ENCODE measurements around the gene CFAP20DC. TPM values are rescaled to one million over a fixed set of nuclear protein-coding genes. Genes with fewer than 3 reads are reported as not detected.
"Not testable (repeated sequence)": the region's sequence is repeated elsewhere in the genome, so short reads cannot be mapped to it uniquely, and the experiment has no call there.

The CFAP20DC gene
- total RNA-seq, 1 donor: 7.3 TPM

DNA sequence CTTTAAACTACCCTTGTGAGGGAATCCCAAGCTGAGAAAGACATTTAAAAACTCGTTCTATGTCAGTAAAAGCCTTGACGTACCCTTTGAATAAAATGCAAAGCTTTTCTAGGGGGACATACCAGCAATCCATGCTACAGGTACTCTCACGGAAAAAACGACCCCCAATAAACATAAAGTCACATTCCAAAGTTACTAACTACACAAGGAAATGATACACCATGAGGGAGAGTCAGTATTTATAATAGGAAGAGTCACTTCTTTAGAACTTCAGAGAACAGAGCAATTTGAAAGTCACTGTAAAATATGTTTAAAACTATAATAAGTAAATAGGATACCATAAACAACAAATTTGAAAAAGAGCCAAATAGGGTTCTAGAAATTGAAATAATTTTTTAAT, 63.2 kb downstream of the CFAP20DC start:
- TF ChIP-seq, protein P1, sequence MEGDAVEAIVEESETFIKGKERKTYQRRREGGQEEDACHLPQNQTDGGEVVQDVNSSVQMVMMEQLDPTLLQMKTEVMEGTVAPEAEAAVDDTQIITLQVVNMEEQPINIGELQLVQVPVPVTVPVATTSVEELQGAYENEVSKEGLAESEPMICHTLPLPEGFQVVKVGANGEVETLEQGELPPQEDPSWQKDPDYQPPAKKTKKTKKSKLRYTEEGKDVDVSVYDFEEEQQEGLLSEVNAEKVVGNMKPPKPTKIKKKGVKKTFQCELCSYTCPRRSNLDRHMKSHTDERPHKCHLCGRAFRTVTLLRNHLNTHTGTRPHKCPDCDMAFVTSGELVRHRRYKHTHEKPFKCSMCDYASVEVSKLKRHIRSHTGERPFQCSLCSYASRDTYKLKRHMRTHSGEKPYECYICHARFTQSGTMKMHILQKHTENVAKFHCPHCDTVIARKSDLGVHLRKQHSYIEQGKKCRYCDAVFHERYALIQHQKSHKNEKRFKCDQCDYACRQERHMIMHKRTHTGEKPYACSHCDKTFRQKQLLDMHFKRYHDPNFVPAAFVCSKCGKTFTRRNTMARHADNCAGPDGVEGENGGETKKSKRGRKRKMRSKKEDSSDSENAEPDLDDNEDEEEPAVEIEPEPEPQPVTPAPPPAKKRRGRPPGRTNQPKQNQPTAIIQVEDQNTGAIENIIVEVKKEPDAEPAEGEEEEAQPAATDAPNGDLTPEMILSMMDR (IDR thresholded peaks at IDR 0.05; ENCODE audit: insufficient read depth, low read length): no peak
- no peak for DNase-seq (ENCODE audit: low read depth)

DNA sequence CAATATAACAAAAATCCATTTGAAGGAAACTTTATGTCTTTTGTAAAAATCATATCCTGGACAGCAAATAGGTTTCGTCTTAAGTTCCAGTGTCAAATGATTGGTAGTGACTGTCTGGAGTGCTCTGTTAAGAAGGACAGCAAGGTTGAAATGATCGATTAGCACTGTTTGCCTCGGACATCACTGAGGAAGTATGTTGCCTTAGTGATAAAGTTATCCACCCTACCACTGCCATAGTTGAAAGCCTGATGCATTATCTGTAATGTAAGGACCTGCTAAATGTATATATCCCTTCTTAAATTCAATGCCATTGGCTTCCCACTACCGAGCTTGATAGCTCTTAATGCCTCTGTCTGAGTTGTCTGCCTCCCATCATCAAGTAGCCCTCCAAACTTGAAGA, 70.0 kb downstream of the CFAP20DC start:
- TF ChIP-seq, protein P1 (IDR thresholded peaks at IDR 0.05; ENCODE audit: insufficient read depth, low read length): no peak
- H3K4me3 ChIP-seq (ENCODE audit: low read depth, low read length): no peak overlapping the region
- no peak for DNase-seq (ENCODE audit: low read depth)

More for the DNA sequence above, 63.2 kb downstream of the CFAP20DC start:
- no peak overlapping the region for H3K4me3 ChIP-seq (ENCODE audit: low read depth, low read length)

DNA sequence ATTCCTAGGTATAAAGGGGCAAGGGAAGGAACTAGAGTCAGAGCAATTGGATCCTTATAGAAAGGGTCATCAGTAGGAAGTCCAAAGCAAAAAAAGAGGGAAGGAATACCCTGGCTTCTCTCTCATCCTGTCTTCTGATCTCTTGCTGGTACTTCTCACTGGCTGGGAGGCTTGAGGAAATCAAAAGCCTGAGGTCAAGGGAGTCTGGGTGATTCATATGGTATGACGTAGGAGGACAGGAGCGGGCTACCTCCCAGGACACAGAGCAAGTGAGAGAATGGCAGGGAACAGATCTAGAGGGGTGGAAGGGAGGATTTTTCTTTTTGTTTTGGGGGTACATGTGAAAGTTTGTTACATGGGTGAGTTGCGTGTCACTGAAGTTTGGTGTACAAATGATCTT, 76.0 kb downstream of the CFAP20DC start:
- no peak overlapping the region for H3K4me3 ChIP-seq (ENCODE audit: low read depth, low read length)
- TF ChIP-seq, protein P1 (IDR thresholded peaks at IDR 0.05; ENCODE audit: insufficient read depth, low read length): no peak
- no peak for DNase-seq (ENCODE audit: low read depth)

DNA sequence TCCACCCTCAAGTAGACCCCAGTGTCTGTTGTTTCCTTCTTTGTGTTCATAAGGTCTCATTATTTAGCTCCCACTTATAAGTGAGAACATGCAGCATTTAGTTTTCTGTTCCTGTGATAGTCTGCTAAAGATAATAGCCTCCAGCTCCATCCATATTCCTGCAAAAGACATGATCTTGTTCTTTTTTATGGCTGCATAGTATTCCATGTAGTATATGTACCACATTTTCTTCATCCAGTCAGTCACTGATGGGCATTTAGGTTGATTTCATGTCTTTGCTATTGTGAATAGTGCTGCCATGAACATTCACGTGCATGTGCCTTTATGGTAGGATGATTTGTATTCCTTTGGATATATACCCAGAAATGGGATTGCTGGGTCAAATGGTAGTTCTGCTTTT, 82.0 kb downstream of the CFAP20DC start:
- not testable (repeated sequence) for H3K4me3 ChIP-seq (ENCODE audit: low read depth, low read length); DNase-seq (ENCODE audit: low read depth)

DNA sequence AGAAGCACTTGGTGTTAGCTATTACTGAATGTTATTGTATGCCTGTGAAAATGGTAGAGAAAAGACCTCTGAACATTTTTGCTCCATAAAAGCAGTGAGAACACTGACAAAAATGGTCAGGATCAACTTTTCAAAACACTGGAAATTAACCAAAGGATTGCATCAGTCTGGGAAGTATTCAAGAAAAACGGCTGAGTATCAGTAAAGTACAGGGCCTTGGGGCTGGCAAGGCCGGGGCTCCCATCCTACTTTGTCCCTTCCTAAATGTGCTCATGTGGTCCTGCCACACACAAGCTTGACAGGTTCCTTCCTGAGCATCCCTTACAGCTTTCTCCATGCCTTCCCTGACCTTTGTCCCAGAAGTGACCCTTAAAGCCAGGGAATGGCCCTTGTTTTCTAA, 84.0 kb downstream of the CFAP20DC start:
- peak; percentile 80 for DNase-seq (ENCODE audit: low read depth)

DNA sequence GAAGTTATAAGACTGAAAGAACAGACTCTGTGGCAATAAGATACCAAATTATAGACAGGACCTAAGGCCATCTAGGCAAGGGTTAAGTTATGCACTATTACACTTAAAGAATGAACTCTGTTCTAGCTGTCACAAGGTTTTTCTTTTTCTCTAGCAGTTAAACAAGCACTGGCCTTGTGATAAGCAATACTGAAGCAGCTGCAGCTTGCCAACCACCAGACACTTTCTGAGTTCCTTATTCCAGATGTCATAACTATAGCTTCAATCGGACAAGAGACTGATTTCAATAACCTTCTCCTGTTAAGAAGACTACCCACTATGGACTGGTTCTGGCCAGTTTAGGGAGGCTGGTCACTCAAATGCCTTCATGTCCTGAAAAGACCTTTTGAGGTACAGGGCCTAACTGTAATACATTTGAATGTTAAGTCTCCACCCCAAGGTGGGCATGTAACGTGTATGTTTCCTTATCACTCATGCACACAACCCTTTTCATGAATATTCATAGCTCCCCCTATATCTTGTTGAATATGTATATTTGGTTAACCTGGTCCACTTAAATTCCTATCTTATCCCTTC, 85.8 kb downstream of the CFAP20DC start:
- no peak overlapping the region for H3K4me3 ChIP-seq (ENCODE audit: low read depth, low read length)
- peak; percentile 46 for DNase-seq (ENCODE audit: low read depth)
- TF ChIP-seq, protein P1 (IDR thresholded peaks at IDR 0.05; ENCODE audit: insufficient read depth, low read length): no peak

More for the DNA sequence above, 84.0 kb downstream of the CFAP20DC start:
- no peak overlapping the region for H3K4me3 ChIP-seq (ENCODE audit: low read depth, low read length)
- TF ChIP-seq, protein P1 (IDR thresholded peaks at IDR 0.05; ENCODE audit: insufficient read depth, low read length): no peak

DNA sequence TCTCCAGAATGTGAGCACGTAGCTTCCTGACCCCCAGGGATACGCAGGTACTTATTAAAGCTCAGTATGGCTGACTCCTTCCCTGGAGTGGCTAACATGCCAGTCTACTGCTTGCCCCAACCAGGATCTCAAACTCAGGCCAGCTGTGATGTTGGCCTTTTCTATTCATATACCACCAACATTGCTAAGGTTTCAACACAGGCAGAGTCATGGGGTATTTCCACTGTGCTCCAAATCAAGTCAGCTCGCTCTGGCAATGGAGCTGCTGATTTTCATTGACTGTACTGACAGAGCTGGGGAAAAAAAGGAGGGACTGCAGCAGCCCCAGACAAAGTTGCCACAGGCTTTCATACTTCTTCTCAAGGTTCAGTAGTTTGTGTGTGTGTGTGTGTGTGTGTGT, 87.0 kb downstream of the CFAP20DC start:
- TF ChIP-seq, protein P1 (IDR thresholded peaks at IDR 0.05; ENCODE audit: insufficient read depth, low read length): no peak
- no peak overlapping the region for H3K4me3 ChIP-seq (ENCODE audit: low read depth, low read length)
- DNase-seq (ENCODE audit: low read depth): peak; percentile 58
